ENCODE data around the gene DLGAP4. TPM values are rescaled to one million over a fixed set of nuclear protein-coding genes. Genes with fewer than 3 reads are reported as not detected.

Gene DLGAP4
- total and polyA plus RNA-seq, 4 donors = 33.2 to 150 (median 97.7) TPM

DNA sequence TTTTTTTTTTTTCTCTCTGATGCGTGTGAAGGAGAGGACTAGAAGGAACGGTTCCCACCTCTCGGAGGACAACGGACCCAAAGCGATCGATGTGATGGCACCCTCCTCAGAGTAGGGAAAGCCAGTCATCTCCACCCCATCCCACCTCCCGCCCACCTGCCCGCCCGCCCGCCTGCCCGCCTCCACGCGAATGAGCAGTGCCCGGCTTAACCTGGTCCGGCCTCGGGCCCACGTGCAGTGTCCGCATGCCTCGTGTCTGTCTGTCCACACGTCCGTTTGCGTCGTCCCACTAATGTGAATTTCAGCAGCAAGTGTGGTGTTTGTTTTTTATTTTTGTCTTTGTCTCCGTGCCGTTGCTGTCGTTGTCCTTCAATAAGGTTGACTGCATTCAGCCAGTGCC, 193.1 kb downstream of the DLGAP4 start:
- 78 to 80% methylated on average over 25 to 26 of the region's 26 CpGs for WGBS, 2 donors
- H3K9me3 ChIP-seq (ENCODE audit: control insufficient read depth, low read length) = no peaks in the 10 kb centered on the region
- peak overlapping the region; percentile 14 to 29 for H3K27ac ChIP-seq (ENCODE audit: low read depth in 1 of 2, low read length in 2 of 2)
- H3K36me3 ChIP-seq (ENCODE audit: control insufficient read depth in 1 of 2, insufficient read depth in 2 of 2, low read length in 1 of 2) = peaks cover 2% of the 10 kb centered on the region in 2 donors
- no peak for DNase-seq
- no peak overlapping the region for H3K4me3 ChIP-seq (ENCODE audit: low read length in 2 of 2)
- intact Hi-C loops (cut with DNase I) = loop anchor here in 1 of 2 donors (5.0 kb wide), 1 partner anchor 37 kb away; no protein-coding TSS in a partner anchor
- H3K27me3 ChIP-seq (ENCODE audit: control insufficient read depth in 1 of 2, insufficient read depth in 2 of 2, low read length in 1 of 2) = no peaks in the 10 kb centered on the region
- no peak for ATAC-seq (ENCODE audit: low FRiP score)
- H3K4me1 ChIP-seq (ENCODE audit: control insufficient read depth in 1 of 2, insufficient read depth in 2 of 2, low read length in 2 of 2) = peaks cover 0 to 4% of the 10 kb centered on the region in 2 donors

DNA sequence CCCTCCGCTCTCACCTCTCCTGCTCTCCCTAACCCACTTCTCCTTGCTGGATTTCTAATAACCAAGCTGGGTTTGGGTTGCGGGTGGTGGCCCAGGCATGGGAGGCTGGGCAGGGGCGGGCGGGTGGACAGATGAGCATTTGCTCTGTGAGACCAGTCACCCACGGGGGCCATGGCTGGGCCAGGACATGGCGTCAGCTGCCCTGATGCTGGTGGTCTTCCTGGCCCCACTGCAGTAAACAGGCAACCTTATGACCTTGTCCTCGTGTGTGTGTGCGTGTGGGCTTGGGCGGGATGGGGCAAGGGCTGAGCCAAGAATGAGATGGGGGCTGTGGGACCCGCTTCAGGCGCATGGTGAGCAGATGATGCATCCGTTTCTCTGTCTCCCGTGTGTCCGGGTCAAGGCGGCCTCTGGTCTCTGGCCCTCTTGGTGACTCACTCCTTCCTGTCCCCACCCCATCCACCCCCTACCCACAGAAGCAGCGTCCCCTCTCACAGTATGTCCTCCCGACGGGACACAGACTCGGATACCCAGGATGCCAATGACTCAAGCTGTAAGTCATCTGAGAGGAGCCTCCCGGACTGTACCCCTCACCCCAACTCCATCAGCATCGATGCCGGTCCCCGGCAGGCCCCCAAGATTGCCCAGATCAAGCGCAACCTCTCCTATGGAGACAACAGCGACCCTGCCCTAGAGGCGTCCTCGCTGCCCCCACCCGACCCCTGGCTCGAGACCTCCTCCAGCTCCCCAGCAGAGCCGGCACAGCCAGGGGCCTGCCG, 193.8 kb downstream of the DLGAP4 start:
- intact Hi-C loops (cut with DNase I) = loop anchor here in 1 of 2 donors (5.0 kb wide), 2 partner anchors 38 to 42 kb away; partner anchors contain the start of gene MYL9
- WGBS, 2 donors = 77 to 79% methylated on average over 31 of the region's 31 CpGs
- Histone ChIP-seq H3K4me1 (ENCODE audit: control insufficient read depth in 1 of 2, insufficient read depth in 2 of 2, low read length in 2 of 2) (peaks cover 0 to 4% of the 10 kb centered on the region in 2 donors), H3K27ac (ENCODE audit: low read depth in 1 of 2, low read length in 2 of 2) (no peak overlapping the region), H3K27me3 (ENCODE audit: control insufficient read depth in 1 of 2, insufficient read depth in 2 of 2, low read length in 1 of 2) (no peaks in the 10 kb centered on the region), H3K9me3 (ENCODE audit: control insufficient read depth, low read length) (no peaks in the 10 kb centered on the region), H3K36me3 (ENCODE audit: control insufficient read depth in 1 of 2, insufficient read depth in 2 of 2, low read length in 1 of 2) (peaks cover 2% of the 10 kb centered on the region in 2 donors), H3K4me3 (ENCODE audit: low read length in 2 of 2) (no peak overlapping the region)
- DNase-seq (no peak), ATAC-seq (ENCODE audit: low FRiP score) (no peak)

- no peak overlapping the region for H3K4me3 ChIP-seq (ENCODE audit: low read length in 2 of 2)
- peaks cover 0 to 4% of the 10 kb centered on the region in 2 donors for H3K4me1 ChIP-seq (ENCODE audit: control insufficient read depth in 1 of 2, insufficient read depth in 2 of 2, low read length in 2 of 2)
- intact Hi-C loops (cut with DNase I) = loop anchor here in 1 of 2 donors (5.0 kb wide), 1 partner anchor 41 kb away; the partner anchor contains the start of gene MYL9
- H3K36me3 ChIP-seq (ENCODE audit: control insufficient read depth in 1 of 2, insufficient read depth in 2 of 2, low read length in 1 of 2) = peaks cover 2% of the 10 kb centered on the region in 2 donors
- H3K27ac ChIP-seq (ENCODE audit: low read depth in 1 of 2, low read length in 2 of 2) = no peak overlapping the region
- ATAC-seq (ENCODE audit: low FRiP score) (no peak), DNase-seq (no peak)
- no peaks in the 10 kb centered on the region for H3K9me3 ChIP-seq (ENCODE audit: control insufficient read depth, low read length)
- H3K27me3 ChIP-seq (ENCODE audit: control insufficient read depth in 1 of 2, insufficient read depth in 2 of 2, low read length in 1 of 2) = no peaks in the 10 kb centered on the region
- WGBS, 2 donors = 61 to 62% methylated on average over 3 of the region's 3 CpGs
These were observed 195.3 kb downstream of the DLGAP4 start for GRCh38 chr20:36501367-36502006.

DNA sequence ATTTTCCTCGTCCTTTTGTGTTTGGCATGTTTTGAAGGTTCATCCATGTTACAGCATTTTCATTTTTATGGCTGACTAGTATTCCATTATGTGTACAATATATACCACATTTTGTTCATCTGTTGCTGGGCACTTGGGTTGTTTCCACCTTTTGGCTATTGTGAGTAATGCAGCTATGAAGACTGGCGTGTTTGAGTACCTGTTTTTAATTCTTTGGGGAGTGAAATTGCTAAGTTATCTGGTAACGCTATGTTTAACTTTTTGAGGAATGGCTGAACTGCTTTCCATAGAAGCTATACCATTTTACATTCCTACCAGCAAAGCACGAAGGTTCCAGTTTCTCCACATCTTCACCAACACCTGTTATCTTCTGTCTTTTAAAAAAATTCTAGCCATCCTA, 198.2 kb downstream of the DLGAP4 start:
- no peaks in the 10 kb centered on the region for H3K27me3 ChIP-seq (ENCODE audit: control insufficient read depth in 1 of 2, insufficient read depth in 2 of 2, low read length in 1 of 2)
- DNase-seq (no peak), ATAC-seq (ENCODE audit: low FRiP score) (no peak)
- H3K27ac ChIP-seq (ENCODE audit: low read depth in 1 of 2, low read length in 2 of 2) = no peak overlapping the region
- H3K36me3 ChIP-seq (ENCODE audit: control insufficient read depth in 1 of 2, insufficient read depth in 2 of 2, low read length in 1 of 2) = peaks cover 2% of the 10 kb centered on the region in 2 donors
- H3K4me3 ChIP-seq (ENCODE audit: low read length in 2 of 2) = no peak overlapping the region
- H3K4me1 ChIP-seq (ENCODE audit: control insufficient read depth in 1 of 2, insufficient read depth in 2 of 2, low read length in 2 of 2) = no peaks in the 10 kb centered on the region
- H3K9me3 ChIP-seq (ENCODE audit: control insufficient read depth, low read length) = no peaks in the 10 kb centered on the region
- intact Hi-C loops (cut with DNase I) = loop anchor here in 1 of 2 donors (5.0 kb wide), 1 partner anchor 38 kb away; the partner anchor contains the start of gene MYL9
- 79 to 82% methylated on average over 4 of the region's 4 CpGs for WGBS, 2 donors

GRCh38 chr20:36506253-36506652, 200.1 kb downstream of the DLGAP4 start:
- H3K9me3 ChIP-seq (ENCODE audit: control insufficient read depth, low read length) = no peaks in the 10 kb centered on the region
- 63 to 65% methylated on average over 1 of the region's 1 CpG for WGBS, 2 donors
- no peak for ATAC-seq (ENCODE audit: low FRiP score)
- peaks cover 0 to 2% of the 10 kb centered on the region in 2 donors for H3K36me3 ChIP-seq (ENCODE audit: control insufficient read depth in 1 of 2, insufficient read depth in 2 of 2, low read length in 1 of 2)
- H3K4me3 ChIP-seq (ENCODE audit: low read length in 2 of 2) = no peak overlapping the region
- peak in 1 of 2 donors; percentile 14 for DNase-seq
- intact Hi-C loops (cut with DNase I) = no loop called here
- no peak overlapping the region for H3K27ac ChIP-seq (ENCODE audit: low read depth in 1 of 2, low read length in 2 of 2)
- H3K4me1 ChIP-seq (ENCODE audit: control insufficient read depth in 1 of 2, insufficient read depth in 2 of 2, low read length in 2 of 2) = no peaks in the 10 kb centered on the region
- no peaks in the 10 kb centered on the region for H3K27me3 ChIP-seq (ENCODE audit: control insufficient read depth in 1 of 2, insufficient read depth in 2 of 2, low read length in 1 of 2)

GRCh38 chr20:36507746-36508145, 201.6 kb downstream of the DLGAP4 start:
- no peak for ATAC-seq (ENCODE audit: low FRiP score)
- peaks cover 0 to 3% of the 10 kb centered on the region in 2 donors for H3K36me3 ChIP-seq (ENCODE audit: control insufficient read depth in 1 of 2, insufficient read depth in 2 of 2, low read length in 1 of 2)
- no peaks in the 10 kb centered on the region for H3K27me3 ChIP-seq (ENCODE audit: control insufficient read depth in 1 of 2, insufficient read depth in 2 of 2, low read length in 1 of 2)
- H3K4me3 ChIP-seq (ENCODE audit: low read length in 2 of 2) = no peak overlapping the region
- H3K27ac ChIP-seq (ENCODE audit: low read depth in 1 of 2, low read length in 2 of 2) = no peak overlapping the region
- 71 to 72% methylated on average over 6 of the region's 6 CpGs for WGBS, 2 donors
- intact Hi-C loops (cut with DNase I) = no loop called here
- DNase-seq = no peak
- H3K4me1 ChIP-seq (ENCODE audit: control insufficient read depth in 1 of 2, insufficient read depth in 2 of 2, low read length in 2 of 2) = no peaks in the 10 kb centered on the region
- no peaks in the 10 kb centered on the region for H3K9me3 ChIP-seq (ENCODE audit: control insufficient read depth, low read length)

- Histone ChIP-seq H3K27me3 (ENCODE audit: control insufficient read depth in 1 of 2, insufficient read depth in 2 of 2, low read length in 1 of 2) (no peaks in the 10 kb centered on the region), H3K9me3 (ENCODE audit: control insufficient read depth, low read length) (no peaks in the 10 kb centered on the region), H3K4me1 (ENCODE audit: control insufficient read depth in 1 of 2, insufficient read depth in 2 of 2, low read length in 2 of 2) (no peaks in the 10 kb centered on the region), H3K27ac (ENCODE audit: low read depth in 1 of 2, low read length in 2 of 2) (no peak overlapping the region), H3K36me3 (ENCODE audit: control insufficient read depth in 1 of 2, insufficient read depth in 2 of 2, low read length in 1 of 2) (peaks cover 0 to 1% of the 10 kb centered on the region in 2 donors), H3K4me3 (ENCODE audit: low read length in 2 of 2) (no peak overlapping the region)
- WGBS, 2 donors = 95 to 96% methylated on average over 17 of the region's 17 CpGs
- DNase-seq = no peak
- ATAC-seq (ENCODE audit: low FRiP score) = no peak
- intact Hi-C loops (cut with DNase I) = no loop called here
These were observed 213.0 kb downstream of the DLGAP4 start for GRCh38 chr20:36519012-36519719.

DNA sequence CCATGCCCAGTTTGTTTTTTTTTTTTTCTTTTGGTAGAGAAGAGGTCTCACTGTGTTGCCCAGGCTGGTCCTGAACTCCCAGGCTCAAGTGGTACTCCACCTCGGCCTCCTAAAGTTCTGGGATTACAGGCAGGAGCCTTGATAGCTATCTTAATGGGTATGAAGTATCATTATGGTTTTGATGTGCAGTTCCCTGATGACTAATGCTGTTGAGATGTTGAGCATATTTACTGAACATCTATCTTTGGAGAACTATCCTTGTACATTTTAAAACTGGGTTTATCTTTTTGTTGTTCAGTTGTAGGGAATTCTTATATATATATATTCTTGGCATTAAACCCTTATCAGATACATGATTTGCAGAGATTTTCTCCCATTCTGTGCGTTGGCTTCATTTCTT, 213.8 kb downstream of the DLGAP4 start:
- intact Hi-C loops (cut with DNase I) = no loop called here
- Histone ChIP-seq H3K27ac (ENCODE audit: low read depth in 1 of 2, low read length in 2 of 2) (no peak overlapping the region), H3K4me3 (ENCODE audit: low read length in 2 of 2) (no peak overlapping the region), H3K4me1 (ENCODE audit: control insufficient read depth in 1 of 2, insufficient read depth in 2 of 2, low read length in 2 of 2) (no peaks in the 10 kb centered on the region), H3K36me3 (ENCODE audit: control insufficient read depth in 1 of 2, insufficient read depth in 2 of 2, low read length in 1 of 2) (peaks cover 0 to 3% of the 10 kb centered on the region in 2 donors), H3K9me3 (ENCODE audit: control insufficient read depth, low read length) (no peaks in the 10 kb centered on the region), H3K27me3 (ENCODE audit: control insufficient read depth in 1 of 2, insufficient read depth in 2 of 2, low read length in 1 of 2) (no peaks in the 10 kb centered on the region)
- no peak for DNase-seq
- ATAC-seq (ENCODE audit: low FRiP score) = no peak
- WGBS, 2 donors = 80 to 81% methylated on average over 2 of the region's 2 CpGs

All from aorta (tissue), 5 donors.